Colonic mucosa (tissue), 4 donors: ENCODE results near the gene GSK3B. TPM values are rescaled to one million over a fixed set of nuclear protein-coding genes. Genes with fewer than 3 reads are reported as not detected.

Experiments
- DNase-seq: peaks from one replicate; pipeline ENCODE4 v3.0.0-alpha.2; 2020
- H3K27ac ChIP-seq: fragments of 200-600 bp; one replicate; pipeline ENCODE4 v1.8.0; 2021
- H3K27me3 ChIP-seq: fragments of 200-600 bp; one replicate; pipeline ENCODE4 v1.8.0; 2021
- H3K36me3 ChIP-seq: fragments of 200-600 bp; one replicate; pipeline ENCODE4 v1.8.0; 2021
- H3K4me1 ChIP-seq: fragments of 200-600 bp; one replicate; pipeline ENCODE4 v1.8.0; 2021; ENCODE audit warnings: mild to moderate bottlenecking
- H3K4me3 ChIP-seq: fragments of 200-600 bp; one replicate; pipeline ENCODE4 v1.8.0; 2021
- H3K9ac ChIP-seq, 2 donors: one replicate each; pipeline ENCODE4 v1.7.0; 2013; ENCODE audit warnings: control low read depth in 2 of 2, low read depth in 2 of 2, low read length in 2 of 2
- H3K9me3 ChIP-seq: fragments of 200-600 bp; one replicate; pipeline ENCODE4 v1.8.0; 2021
- intact Hi-C: fragments of 100-400 bp; cut with DNase I; formaldehyde crosslinking; loops from one replicate; pipeline ENCODE4 v1.14.1; 2022
- total RNA-seq, 2 donors: library from RNA; stranded (reverse); fragmentation: NEBNext Ultra II Directional in 1 of 2; extraction: Animal tissue kit (Norgen Biotek cat#: 25700) in 1 of 2; gene quantifications; one replicate each; pipeline ENCODE4 v1.2.1, GENCODE V29; 2021
- TF ChIP-seq, protein P1 (sequence below): fragments of 200-600 bp; IDR thresholded peaks from one replicate; pipeline ENCODE4 v1.8.0; 2022; ENCODE audit warnings: antibody characterized with exemption, mild to moderate bottlenecking
- donor health status: healthy.
- donor health status: DM: no; HTN: no; CAD: no.
- donor health status: DM: no; HTN: no; CAD: no.

The GSK3B gene
- total RNA-seq, 2 donors from 2014 or later, result 34.4 to 43.6 TPM

DNA sequence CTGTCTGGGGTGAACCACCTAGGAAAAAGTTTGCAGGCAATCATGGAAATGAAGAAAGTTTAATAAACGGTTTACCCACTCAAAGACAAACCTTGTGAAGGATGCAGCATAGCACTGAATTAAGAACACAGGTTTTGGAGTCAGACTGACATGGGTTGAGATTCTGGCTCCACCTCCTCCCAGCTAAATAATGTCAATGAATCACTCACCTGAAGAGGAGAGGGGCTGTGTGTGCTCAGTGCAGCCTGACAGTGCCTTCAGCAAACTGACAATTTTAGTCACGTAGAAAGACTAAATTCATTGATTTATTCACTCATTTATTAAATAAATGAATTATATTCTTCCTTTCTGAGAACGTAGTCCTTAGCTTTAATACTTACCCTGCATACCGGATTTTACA is 293.4 kb downstream of the GSK3B start:
- intact Hi-C loops, result no loop called here
- Histone ChIP-seq H3K9me3 (no peaks in the 10 kb centered on the region), H3K4me3 (no peak overlapping the region), H3K27me3 (no peaks in the 10 kb centered on the region), H3K36me3 (no peaks in the 10 kb centered on the region), H3K27ac (no peak overlapping the region), H3K9ac (no peak overlapping the region), H3K4me1 (no peaks in the 10 kb centered on the region)
- no peak for DNase-seq
- TF ChIP-seq, protein P1, sequence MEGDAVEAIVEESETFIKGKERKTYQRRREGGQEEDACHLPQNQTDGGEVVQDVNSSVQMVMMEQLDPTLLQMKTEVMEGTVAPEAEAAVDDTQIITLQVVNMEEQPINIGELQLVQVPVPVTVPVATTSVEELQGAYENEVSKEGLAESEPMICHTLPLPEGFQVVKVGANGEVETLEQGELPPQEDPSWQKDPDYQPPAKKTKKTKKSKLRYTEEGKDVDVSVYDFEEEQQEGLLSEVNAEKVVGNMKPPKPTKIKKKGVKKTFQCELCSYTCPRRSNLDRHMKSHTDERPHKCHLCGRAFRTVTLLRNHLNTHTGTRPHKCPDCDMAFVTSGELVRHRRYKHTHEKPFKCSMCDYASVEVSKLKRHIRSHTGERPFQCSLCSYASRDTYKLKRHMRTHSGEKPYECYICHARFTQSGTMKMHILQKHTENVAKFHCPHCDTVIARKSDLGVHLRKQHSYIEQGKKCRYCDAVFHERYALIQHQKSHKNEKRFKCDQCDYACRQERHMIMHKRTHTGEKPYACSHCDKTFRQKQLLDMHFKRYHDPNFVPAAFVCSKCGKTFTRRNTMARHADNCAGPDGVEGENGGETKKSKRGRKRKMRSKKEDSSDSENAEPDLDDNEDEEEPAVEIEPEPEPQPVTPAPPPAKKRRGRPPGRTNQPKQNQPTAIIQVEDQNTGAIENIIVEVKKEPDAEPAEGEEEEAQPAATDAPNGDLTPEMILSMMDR, result no peak

DNA sequence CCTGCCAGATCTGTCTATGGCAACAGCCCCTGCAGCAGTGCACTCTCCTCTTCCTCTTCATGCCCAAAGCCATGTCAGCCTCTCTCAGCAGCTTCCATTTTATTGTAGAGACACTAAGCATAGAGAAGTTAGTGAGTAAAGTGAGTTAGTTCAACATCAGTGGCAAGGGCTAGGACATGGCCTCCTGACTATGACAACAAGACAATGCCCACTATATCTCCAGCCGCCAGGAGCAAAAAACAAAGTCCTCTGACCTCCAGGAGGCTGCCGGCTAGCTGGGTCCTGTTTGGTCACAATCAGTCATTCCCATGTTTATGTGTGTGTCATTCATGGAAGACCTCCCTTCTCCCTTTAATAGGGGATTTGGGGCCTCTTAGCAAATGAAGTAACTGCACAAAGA is 297.5 kb downstream of the GSK3B start:
- no peak for DNase-seq
- no peak overlapping the region for H3K9ac ChIP-seq
- no peak overlapping the region for H3K4me3 ChIP-seq
- intact Hi-C loops, result no loop called here
- H3K4me1 ChIP-seq, result no peaks in the 10 kb centered on the region
- TF ChIP-seq, protein P1, result no peak
- H3K27me3 ChIP-seq, result no peaks in the 10 kb centered on the region
- H3K9me3 ChIP-seq, result no peaks in the 10 kb centered on the region
- no peaks in the 10 kb centered on the region for H3K36me3 ChIP-seq
- no peak overlapping the region for H3K27ac ChIP-seq

DNA sequence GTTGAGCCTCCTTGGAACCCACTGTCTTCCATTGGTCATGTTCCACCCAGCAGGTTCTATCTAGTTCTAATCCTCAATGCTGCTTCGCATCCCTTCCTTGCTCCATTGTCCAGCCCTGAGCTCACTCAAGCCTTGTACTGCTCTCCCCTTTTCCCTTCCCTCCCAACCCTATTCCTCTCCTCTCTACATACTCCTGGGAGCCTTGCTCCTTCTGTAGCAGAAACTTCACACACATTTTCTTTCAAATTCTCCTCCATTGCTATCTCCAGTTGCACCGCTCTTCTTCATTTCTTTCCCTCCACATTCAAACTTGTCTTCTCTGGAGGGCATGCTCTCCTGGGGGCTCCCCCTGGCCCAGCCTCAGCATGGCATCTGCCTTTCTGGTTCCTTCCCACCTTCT is 297.9 kb downstream of the GSK3B start:
- Histone ChIP-seq H3K9ac (no peak overlapping the region), H3K27me3 (no peaks in the 10 kb centered on the region), H3K27ac (no peak overlapping the region), H3K36me3 (no peaks in the 10 kb centered on the region), H3K4me3 (no peak overlapping the region), H3K9me3 (no peaks in the 10 kb centered on the region), H3K4me1 (no peaks in the 10 kb centered on the region)
- TF ChIP-seq, protein P1, result no peak
- intact Hi-C loops, result no loop called here
- no peak for DNase-seq

DNA sequence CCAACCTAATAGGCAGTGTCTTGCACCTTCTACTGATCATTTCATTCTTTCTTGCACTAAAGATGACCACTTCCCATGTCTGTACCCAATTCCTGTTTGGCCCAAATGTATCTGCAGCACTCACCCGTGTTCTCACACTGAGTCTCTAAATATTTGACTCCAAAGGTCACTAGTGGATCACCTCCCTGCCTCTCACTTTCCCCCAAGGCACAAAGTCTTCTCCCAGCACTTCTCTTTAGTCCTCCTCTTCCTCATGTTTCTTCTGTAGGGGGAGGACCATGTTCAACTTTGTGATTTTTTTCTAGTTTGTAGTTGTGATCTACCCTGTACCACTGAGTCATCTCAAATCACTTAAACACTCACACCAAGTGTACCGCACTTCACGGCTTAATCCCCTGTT is 298.4 kb downstream of the GSK3B start:
- Histone ChIP-seq H3K27ac (peak overlapping the region; percentile 57), H3K9me3 (no peaks in the 10 kb centered on the region), H3K36me3 (no peaks in the 10 kb centered on the region), H3K4me1 (no peaks in the 10 kb centered on the region), H3K4me3 (no peak overlapping the region), H3K9ac (no peak overlapping the region), H3K27me3 (no peaks in the 10 kb centered on the region)
- intact Hi-C loops, result no loop called here
- TF ChIP-seq, protein P1, result no peak
- no peak for DNase-seq

DNA sequence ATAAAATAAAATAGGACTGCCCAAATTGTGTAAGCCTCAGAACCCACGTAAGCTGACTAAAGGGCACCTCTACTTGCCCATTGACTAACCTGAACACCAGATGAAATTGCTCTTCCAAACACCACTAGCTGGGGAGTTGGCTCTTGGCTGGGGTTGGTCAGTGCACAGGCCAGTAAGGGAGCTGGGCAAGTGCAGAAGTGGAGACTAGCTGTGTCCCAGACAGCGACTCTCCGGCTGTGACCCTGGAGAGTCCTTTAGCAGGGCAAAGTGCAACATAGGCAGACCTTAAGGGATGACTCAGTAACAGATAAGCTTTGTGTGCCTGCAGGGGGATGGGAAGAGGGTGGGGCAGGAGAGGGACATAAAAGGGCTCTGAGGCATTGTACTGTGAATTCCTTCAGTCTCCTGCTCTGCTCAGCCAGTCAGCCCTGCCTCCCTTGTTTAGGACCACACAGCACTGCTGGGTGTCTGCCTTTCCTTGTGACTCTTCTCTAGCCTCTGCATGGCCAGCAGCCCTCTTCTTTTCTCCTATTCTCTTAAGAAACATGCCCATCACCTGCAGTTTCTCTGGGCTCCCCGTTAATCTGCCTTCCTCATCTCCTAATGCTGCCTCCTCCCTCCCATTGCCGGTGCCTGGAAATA is 299.2 kb downstream of the GSK3B start:
- Histone ChIP-seq H3K9ac (no peak overlapping the region), H3K4me1 (no peaks in the 10 kb centered on the region), H3K27ac (peak overlapping the region; percentile 57)

More for the DNA sequence above, 299.2 kb downstream of the GSK3B start:
- H3K27me3 ChIP-seq, result no peaks in the 10 kb centered on the region
- no peaks in the 10 kb centered on the region for H3K36me3 ChIP-seq
- TF ChIP-seq, protein P1, result no peak
- intact Hi-C loops, result no loop called here
- H3K9me3 ChIP-seq, result no peaks in the 10 kb centered on the region
- no peak overlapping the region for H3K4me3 ChIP-seq
- DNase-seq, result peak; percentile 91
